SK-N-SH treated with all-trans-retinoic acid at 6 μM for 48 hours (cell line): Measurements from ENCODE around the gene KCND2.

Source experiments
- ATAC-seq: fragments of 200-7000 bp; cut with Tn5 transposase; 3 replicates; pipeline ENCODE4 v1.9.1; 2020; ENCODE audit warnings: mild to moderate bottlenecking, moderate library complexity
- ARNTL ChIP-seq: fragments of 450-650 bp; formaldehyde crosslinking; IDR thresholded peaks from 2 replicates; pipeline ENCODE4 v1.5.0; 2020; ENCODE audit warnings: low read depth, mild to moderate bottlenecking, moderate library complexity, borderline replicate concordance
- BACH2 ChIP-seq: fragments of 250-450 bp; sonication (Bioruptor Pico); IDR thresholded peaks from 2 replicates; pipeline ENCODE4 v1.9.0; 2021; ENCODE audit warnings: mild to moderate bottlenecking, borderline replicate concordance
- CREB5 ChIP-seq: fragments of 250-450 bp; sonication (Bioruptor Pico); IDR thresholded peaks from 2 replicates; pipeline ENCODE4 v1.5.1; 2020; ENCODE audit warnings: low read depth, mild to moderate bottlenecking, moderate library complexity
- CSDC2 ChIP-seq: fragments of 250-450 bp; sonication (Bioruptor Pico); IDR thresholded peaks from 2 replicates; pipeline ENCODE4 v1.5.0; 2020; ENCODE audit warnings: mild to moderate bottlenecking, moderate library complexity
- CSRNP3 ChIP-seq: fragments of 250-450 bp; sonication (Bioruptor Pico); IDR thresholded peaks from 2 replicates; pipeline ENCODE4 v1.5.1; 2021; ENCODE audit warnings: mild to moderate bottlenecking, moderate library complexity
- ESRRG ChIP-seq: fragments of 250-450 bp; sonication (Bioruptor Pico); IDR thresholded peaks from 2 replicates; pipeline ENCODE4 v1.6.1; 2021; ENCODE audit warnings: mild to moderate bottlenecking
- GLIS3 ChIP-seq: fragments of 250-450 bp; sonication (Bioruptor Pico); IDR thresholded peaks from 2 replicates; pipeline ENCODE4 v1.5.0; 2020; ENCODE audit warnings: mild to moderate bottlenecking, moderate library complexity
- OSR1 ChIP-seq: fragments of 250-450 bp; sonication (Bioruptor Pico); IDR thresholded peaks from 2 replicates; pipeline ENCODE4 v1.8.0; 2022; ENCODE audit warnings: moderate library complexity, mild to moderate bottlenecking, inconsistent platforms
- PATZ1 ChIP-seq: fragments of 250-450 bp; sonication (Bioruptor Pico); IDR thresholded peaks from 2 replicates; pipeline ENCODE4 v1.8.0; 2020; ENCODE audit warnings: mild to moderate bottlenecking, moderate library complexity, borderline replicate concordance
- POU6F1 ChIP-seq: fragments of 250-450 bp; sonication (Bioruptor Pico); IDR thresholded peaks from 2 replicates; pipeline ENCODE4 v1.8.0; 2021; ENCODE audit warnings: low read depth, mild to moderate bottlenecking, moderate library complexity, borderline replicate concordance
- PPARA ChIP-seq: fragments of 250-450 bp; sonication (Bioruptor Pico); IDR thresholded peaks from 2 replicates; pipeline ENCODE4 v1.5.0; 2020; ENCODE audit warnings: mild to moderate bottlenecking, borderline replicate concordance
- SNAI2 ChIP-seq: fragments of 250-450 bp; sonication (Bioruptor Pico); IDR thresholded peaks from 2 replicates; pipeline ENCODE4 v1.5.0; 2020; ENCODE audit warnings: mild to moderate bottlenecking, moderate library complexity
- TSHZ2 ChIP-seq: fragments of 250-450 bp; sonication (Bioruptor Pico); IDR thresholded peaks from 2 replicates; pipeline ENCODE4 v1.5.0; 2020; ENCODE audit warnings: mild to moderate bottlenecking, moderate library complexity
- ZC3H10 ChIP-seq: fragments of 250-450 bp; sonication (Bioruptor Pico); IDR thresholded peaks from 2 replicates; pipeline ENCODE4 v1.5.1; 2021; ENCODE audit warnings: mild to moderate bottlenecking, moderate library complexity
- ZFP3 ChIP-seq: fragments of 250-450 bp; sonication (Bioruptor Pico); IDR thresholded peaks from 2 replicates; pipeline ENCODE4 v1.5.0; 2020; ENCODE audit warnings: mild to moderate bottlenecking, moderate library complexity
- ZFP30 ChIP-seq: fragments of 450-650 bp; formaldehyde crosslinking; IDR thresholded peaks from 2 replicates; pipeline ENCODE4 v1.5.0; 2022; ENCODE audit warnings: mild to moderate bottlenecking, moderate library complexity
- ZNF565 ChIP-seq: fragments of 450-650 bp; formaldehyde crosslinking; conservative IDR thresholded peaks from 2 replicates; pipeline ENCODE4 v1.5.0; 2020; ENCODE audit warnings: low read depth, mild to moderate bottlenecking, moderate library complexity
- ZNF70 ChIP-seq: fragments of 450-650 bp; formaldehyde crosslinking; IDR thresholded peaks from 2 replicates; pipeline ENCODE4 v1.5.0; 2020; ENCODE audit warnings: mild to moderate bottlenecking, moderate library complexity
- ZNF8 ChIP-seq: fragments of 450-650 bp; formaldehyde crosslinking; IDR thresholded peaks from 2 replicates; pipeline ENCODE4 v1.5.0; 2020; ENCODE audit warnings: mild to moderate bottlenecking, moderate library complexity

The KCND2 gene

GRCh38 chr7:120272701-120273475 lies at the start of gene KCND2:
KCND2 (plus strand) TSS chr7:120273175.
- TF ChIP-seq POU6F1 (CRISPR knock-in tag), result no peak
- no peak for TF ChIP-seq CSDC2 (CRISPR knock-in tag)
- no peak for TF ChIP-seq BACH2 (CRISPR knock-in tag)
- no peak for TF ChIP-seq ESRRG (CRISPR knock-in tag)
- no peak for TF ChIP-seq ZNF70 (CRISPR knock-in tag)
- no peak for TF ChIP-seq PATZ1
- no peak for TF ChIP-seq CREB5 (CRISPR knock-in tag)
- TF ChIP-seq ZFP3, result no peak
- no peak for TF ChIP-seq ZC3H10 (CRISPR knock-in tag)
- no peak for TF ChIP-seq PPARA (CRISPR knock-in tag)
- TF ChIP-seq CSRNP3 (CRISPR knock-in tag), result no peak
- no peak for TF ChIP-seq ARNTL (CRISPR knock-in tag)
- no peak for TF ChIP-seq ZFP30
- no peak for TF ChIP-seq ZNF565
- ATAC-seq, result peak; percentile 52

GRCh38 chr7:120226188-120226587 lies 46.8 kb upstream of the KCND2 start:
- no peak for ATAC-seq
- TF ChIP-seq ZNF565 (no peak), ZNF70 (CRISPR knock-in tag) (no peak), BACH2 (CRISPR knock-in tag) (no peak), OSR1 (CRISPR knock-in tag) (no peak), PATZ1 (no peak), SNAI2 (no peak), PPARA (CRISPR knock-in tag) (no peak), ESRRG (CRISPR knock-in tag) (no peak), TSHZ2 (no peak), ZC3H10 (CRISPR knock-in tag) (no peak), GLIS3 (CRISPR knock-in tag) (no peak), ZNF8 (no peak), CSDC2 (CRISPR knock-in tag) (no peak), POU6F1 (CRISPR knock-in tag) (no peak)
